PC-3 (cell line): ENCODE results near the gene IRF2BP1. TPM values are rescaled to one million over a fixed set of nuclear protein-coding genes. Genes with fewer than 3 reads are reported as not detected.

Experiments used
- ATAC-seq: fragments of 200-7000 bp; cut with Tn5 transposase; 2 replicates; pipeline ENCODE4 v1.9.1; 2020; ENCODE audit warnings: mild to moderate bottlenecking, moderate library complexity
- BruUV-seq: library from RNA; stranded (reverse); fragments of 400-500 nt; replicated peaks from 2 replicates; lab custom pipeline; 2021; lab: Mats Ljungman, UMichigan
- CTCF ChIA-PET: fragments of 300-600 bp; sonication (Branson Sonifier 250); formaldehyde crosslinking; loops from one replicate; lab custom pipeline; 2022; ENCODE audit warnings: antibody characterized with exemption; lab: Charles Lee
- POLR2A ChIA-PET: fragments of 300-600 bp; sonication (Branson Sonifier 250); formaldehyde crosslinking; loops from one replicate; lab custom pipeline; 2022; ENCODE audit warnings: antibody characterized with exemption; ENCODE audit not compliant: unreplicated experiment; lab: Charles Lee
- DNase-seq: peaks from one replicate; pipeline ENCODE4 v3.0.0-alpha.2; 2015
- H2AFZ ChIP-seq: fragments of 300-600 bp; sonication (generic); 2 replicates; pipeline ENCODE4 v1.6.0; 2016; ENCODE audit warnings: antibody characterized with exemption, low read length
- H3F3A ChIP-seq: fragments of 300-600 bp; sonication (generic); one replicate; pipeline ENCODE4 v1.6.0; 2017; ENCODE audit warnings: antibody characterized with exemption, low read length, control low read depth, mild to moderate bottlenecking; ENCODE audit not compliant: unreplicated experiment
- H3K27ac ChIP-seq: fragments of 300-600 bp; sonication (generic); 2 replicates; pipeline ENCODE4 v1.5.1; 2016; ENCODE audit warnings: mild to moderate bottlenecking, low read length
- H3K27me3 ChIP-seq: fragments of 300-600 bp; sonication (generic); 2 replicates; pipeline ENCODE4 v1.6.1; 2016; ENCODE audit warnings: low read length, mixed read lengths
- H3K36me3 ChIP-seq: fragments of 300-600 bp; sonication (generic); 2 replicates; pipeline ENCODE4 v1.6.1; 2016; ENCODE audit warnings: low read depth, mixed run types, low read length, mixed read lengths
- H3K4me1 ChIP-seq: fragments of 300-600 bp; sonication (generic); 2 replicates; pipeline ENCODE4 v1.5.1; 2016; ENCODE audit warnings: low read length; ENCODE audit not compliant: insufficient read depth
- H3K4me2 ChIP-seq: fragments of 300-600 bp; sonication (generic); 2 replicates; pipeline ENCODE4 v1.6.0; 2016; ENCODE audit warnings: low read length
- H3K4me3 ChIP-seq: fragments of 300-600 bp; sonication (generic); 2 replicates; pipeline ENCODE4 v1.5.1; 2016; ENCODE audit warnings: mild to moderate bottlenecking, low read length, mixed read lengths
- H3K79me2 ChIP-seq: fragments of 300-600 bp; sonication (generic); 2 replicates; pipeline ENCODE4 v1.6.1; 2017; ENCODE audit warnings: low read length, mixed read lengths
- H3K9ac ChIP-seq: fragments of 300-600 bp; sonication (generic); 2 replicates; pipeline ENCODE4 v1.6.0; 2016; ENCODE audit warnings: mild to moderate bottlenecking, low read length
- H3K9me2 ChIP-seq: fragments of 300-600 bp; sonication (generic); replicated peaks from 2 replicates; pipeline ENCODE4 v1.6.1; 2016; ENCODE audit warnings: mixed run types, low read length, mixed read lengths
- H3K9me3 ChIP-seq: fragments of 300-600 bp; sonication (generic); 2 replicates; pipeline ENCODE4 v1.6.1; 2016; ENCODE audit warnings: low read length, mixed read lengths
- H4K20me1 ChIP-seq: fragments of 300-600 bp; sonication (generic); 2 replicates; pipeline ENCODE4 v1.6.1; 2016; ENCODE audit warnings: low read length, mixed read lengths
- CTCF ChIP-seq: fragments of 300-600 bp; sonication (generic); conservative IDR thresholded peaks from 2 replicates; pipeline ENCODE4 v1.5.1; 2017; ENCODE audit warnings: antibody characterized with exemption, low read depth, mild to moderate bottlenecking, low read length
- EZH2 ChIP-seq: fragments of 300-600 bp; sonication (generic); IDR thresholded peaks from one replicate; pipeline ENCODE4 v1.6.1; 2017; ENCODE audit warnings: antibody characterized with exemption, mild to moderate bottlenecking, low read length; ENCODE audit not compliant: unreplicated experiment
- EZH2phosphoT487 ChIP-seq: fragments of 300-600 bp; sonication (generic); IDR thresholded peaks from 2 replicates; pipeline ENCODE4 v1.6.1; 2018; ENCODE audit warnings: mild to moderate bottlenecking, antibody characterized with exemption, low read length, borderline replicate concordance
- intact Hi-C: fragments of 100-400 bp; cut with micrococcal nuclease; formaldehyde crosslinking; loops from 2 replicates; pipeline ENCODE4 v1.9.0; 2023
- total RNA-seq: library from RNA; depleted of rRNA; stranded (reverse); fragments of >200 nt; gene quantifications from 2 replicates; pipeline ENCODE4 v1.2.3, GENCODE V29; 2014

The IRF2BP1 gene
- total RNA-seq, 1 experiment from 2014 or later = 31.5 TPM

GRCh38 chr19:45919678-45920077 is 33.7 kb upstream of the IRF2BP1 start:
- TF ChIP-seq EZH2phosphoT487 (no peak), CTCF (no peak), EZH2 (no peak)
- CTCF ChIA-PET = interaction anchor here (0.6 kb wide), 1 partner anchor 568 kb away, joined by 3 read pairs; no protein-coding TSS in a partner anchor
- Histone ChIP-seq H3K4me3 (no peak overlapping the region), H3K9me3 (no peaks in the 10 kb centered on the region), H3K36me3 (no peaks in the 10 kb centered on the region), H3K9ac (no peak overlapping the region), H4K20me1 (no peaks in the 10 kb centered on the region), H3F3A (no peaks in the 10 kb centered on the region), H3K27ac (no peak overlapping the region), H3K9me2 (no peaks in the 10 kb centered on the region), H2AFZ (no peak overlapping the region), H3K4me1 (no peaks in the 10 kb centered on the region), H3K79me2 (no peaks in the 10 kb centered on the region), H3K27me3 (no peaks in the 10 kb centered on the region), H3K4me2 (no peak overlapping the region)
- intact Hi-C loops = loop anchor here (10.0 kb wide), 1 partner anchor 75 kb away; the partner anchor contains the start of gene CCDC61
- DNase-seq (no peak), ATAC-seq (no peak)
- POLR2A ChIA-PET = no interaction called here
- BruUV-seq = no TSS peak

GRCh38 chr19:45918721-45919120 is 32.8 kb upstream of the IRF2BP1 start:
- H3K4me1 ChIP-seq = no peaks in the 10 kb centered on the region
- no peaks in the 10 kb centered on the region for H3K27me3 ChIP-seq
- no peak overlapping the region for H3K4me2 ChIP-seq
- H3K4me3 ChIP-seq = no peak overlapping the region
- ChIA-PET POLR2A (no interaction called here), CTCF (no interaction called here)
- no peak overlapping the region for H2AFZ ChIP-seq
- no peaks in the 10 kb centered on the region for H3K9me3 ChIP-seq
- no peaks in the 10 kb centered on the region for H3F3A ChIP-seq
- intact Hi-C loops = no loop called here
- ATAC-seq = no peak
- H4K20me1 ChIP-seq = no peaks in the 10 kb centered on the region
- no peak for DNase-seq
- H3K36me3 ChIP-seq = no peaks in the 10 kb centered on the region
- H3K9me2 ChIP-seq = no peaks in the 10 kb centered on the region
- no peak overlapping the region for H3K27ac ChIP-seq
- H3K9ac ChIP-seq = no peak overlapping the region
- TF ChIP-seq CTCF (no peak), EZH2phosphoT487 (no peak), EZH2 (no peak)
- H3K79me2 ChIP-seq = no peaks in the 10 kb centered on the region
- BruUV-seq = no TSS peak

- Histone ChIP-seq H3K9me2 (no peaks in the 10 kb centered on the region), H3K4me3 (no peak overlapping the region), H4K20me1 (no peaks in the 10 kb centered on the region), H3K27me3 (no peaks in the 10 kb centered on the region), H3K4me1 (no peaks in the 10 kb centered on the region), H3K79me2 (no peaks in the 10 kb centered on the region), H3F3A (no peaks in the 10 kb centered on the region), H3K9me3 (no peaks in the 10 kb centered on the region), H2AFZ (no peak overlapping the region), H3K27ac (no peak overlapping the region), H3K4me2 (no peak overlapping the region), H3K36me3 (no peaks in the 10 kb centered on the region), H3K9ac (no peak overlapping the region)
- ChIA-PET CTCF (no interaction called here), POLR2A (no interaction called here)
- no TSS peak for BruUV-seq
- intact Hi-C loops = no loop called here
- ATAC-seq (no peak), DNase-seq (no peak)
- TF ChIP-seq EZH2 (no peak), CTCF (no peak)
Measured at GRCh38 chr19:45917421-45918091, 31.6 kb upstream of the IRF2BP1 start.
